ENCODE measurements around the gene TRIM24. TPM values are rescaled to one million over a fixed set of nuclear protein-coding genes. Genes with fewer than 3 reads are reported as not detected.

TRIM24 gene
- total RNA-seq, 3 donors from 2014 or later: 13.6 to 15.3 (median 14.1) TPM

DNA sequence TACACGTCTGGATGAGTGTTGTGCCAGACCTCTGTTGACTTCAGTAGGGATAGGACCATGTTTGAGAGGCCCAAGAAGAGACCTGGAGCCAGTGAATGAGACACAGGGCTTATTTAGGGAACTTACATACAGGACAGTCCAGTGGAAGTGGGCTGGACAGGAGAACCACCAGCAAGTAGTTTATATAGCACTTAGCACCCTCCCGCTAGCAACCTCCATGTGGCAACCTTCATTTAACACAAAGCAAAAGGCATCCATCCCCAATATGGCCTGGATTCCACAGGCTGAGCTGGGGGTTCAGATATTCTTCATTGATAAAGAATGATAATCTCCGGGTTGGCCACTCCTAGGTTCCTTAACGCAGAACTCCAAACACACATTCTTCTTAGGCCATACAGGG lies 93.7 kb downstream of the TRIM24 start:
- no peak overlapping the region for H3K4me3 Mint-ChIP-seq
- H3K27me3 Mint-ChIP-seq (ENCODE audit: low read depth): no peaks in the 10 kb centered on the region
- H3K4me1 Mint-ChIP-seq (ENCODE audit: low read depth): no peaks in the 10 kb centered on the region
- peaks cover 86% of the 10 kb centered on the region for H3K36me3 Mint-ChIP-seq (ENCODE audit: insufficient read depth)
- peaks cover 35% of the 10 kb centered on the region for H3K9me3 Mint-ChIP-seq
- ATAC-seq: no peak
- no peak for DNase-seq

DNA sequence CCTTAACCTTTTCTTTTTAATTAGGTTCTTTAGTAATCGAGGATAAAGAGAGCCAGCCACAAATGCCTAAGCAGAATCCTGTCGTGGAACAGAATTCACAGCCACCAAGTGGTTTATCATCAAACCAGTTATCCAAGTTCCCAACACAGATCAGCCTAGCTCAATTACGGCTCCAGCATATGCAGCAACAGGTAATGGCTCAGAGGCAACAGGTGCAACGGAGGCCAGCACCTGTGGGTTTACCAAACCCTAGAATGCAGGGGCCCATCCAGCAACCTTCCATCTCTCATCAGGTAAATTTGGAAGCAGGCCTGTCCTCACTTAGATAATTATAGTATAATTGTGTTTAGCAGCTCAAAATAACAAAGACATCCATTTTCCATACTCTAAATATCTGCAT lies 94.6 kb downstream of the TRIM24 start:
- no peak overlapping the region for H3K4me3 Mint-ChIP-seq
- ATAC-seq: no peak
- H3K36me3 Mint-ChIP-seq (ENCODE audit: insufficient read depth): peaks cover 85% of the 10 kb centered on the region
- H3K9me3 Mint-ChIP-seq: peaks cover 36% of the 10 kb centered on the region
- no peaks in the 10 kb centered on the region for H3K4me1 Mint-ChIP-seq (ENCODE audit: low read depth)
- H3K27me3 Mint-ChIP-seq (ENCODE audit: low read depth): no peaks in the 10 kb centered on the region
- no peak for DNase-seq

DNA sequence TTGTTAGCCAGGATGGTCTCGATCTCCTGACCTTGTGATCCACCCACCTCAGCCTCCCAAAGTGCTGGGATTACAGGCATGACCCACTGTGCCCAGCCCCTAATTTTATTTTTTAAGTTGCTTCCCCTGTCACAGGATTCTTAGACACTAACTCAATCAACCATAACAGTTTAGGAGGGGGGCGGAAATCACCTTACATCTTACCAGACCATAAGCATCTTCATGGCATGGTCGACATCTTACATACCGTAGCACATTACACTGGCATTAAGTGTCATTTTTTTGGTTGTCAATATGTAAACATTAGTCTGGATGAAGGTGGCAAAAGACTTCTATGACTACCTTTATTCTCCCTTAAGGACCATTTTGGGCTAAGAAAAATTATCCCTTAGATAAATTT lies 95.6 kb downstream of the TRIM24 start:
- H3K4me1 Mint-ChIP-seq (ENCODE audit: low read depth): no peaks in the 10 kb centered on the region
- peaks cover 38% of the 10 kb centered on the region for H3K9me3 Mint-ChIP-seq
- ATAC-seq (no peak), DNase-seq (no peak)
- no peak overlapping the region for H3K4me3 Mint-ChIP-seq
- H3K36me3 Mint-ChIP-seq (ENCODE audit: insufficient read depth): peaks cover 86% of the 10 kb centered on the region
- no peaks in the 10 kb centered on the region for H3K27me3 Mint-ChIP-seq (ENCODE audit: low read depth)

DNA sequence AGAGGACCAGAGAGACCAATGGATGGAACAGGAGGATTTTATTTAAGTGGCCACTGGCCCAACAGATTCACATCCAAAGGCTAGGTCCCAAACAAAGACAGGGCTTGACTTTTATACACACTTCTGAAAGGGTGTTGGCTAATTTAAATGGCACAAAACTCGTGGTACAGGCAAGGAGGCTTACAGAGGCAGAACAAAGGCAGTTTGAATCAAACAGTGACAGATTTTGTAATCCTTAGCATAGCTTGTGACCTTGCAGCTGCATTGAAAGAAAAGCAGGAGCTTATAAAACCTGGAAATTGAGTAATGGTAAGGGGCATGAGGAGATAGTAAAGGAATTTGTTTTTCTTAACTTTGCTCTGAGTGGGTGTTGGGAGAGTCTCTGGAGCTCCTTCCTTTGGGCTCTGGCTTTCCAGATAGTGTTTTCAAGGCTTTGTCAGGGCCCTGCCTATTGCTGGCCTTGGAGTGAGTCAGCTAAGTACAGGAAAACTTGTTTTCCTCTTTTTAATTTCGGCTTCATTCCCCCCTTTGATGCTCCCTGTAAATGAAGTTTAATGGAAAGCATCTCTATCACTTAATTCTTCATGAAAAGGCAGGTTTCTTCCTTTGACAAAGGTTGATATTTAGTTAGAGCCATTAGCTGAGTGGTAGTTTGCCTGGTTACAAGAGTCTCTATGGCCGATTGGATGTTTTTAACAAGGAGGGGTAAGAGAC lies 96.9 kb downstream of the TRIM24 start:
- DNase-seq (no peak), ATAC-seq (no peak)
- H3K4me1 Mint-ChIP-seq (ENCODE audit: low read depth): no peaks in the 10 kb centered on the region
- peaks cover 41% of the 10 kb centered on the region for H3K9me3 Mint-ChIP-seq
- H3K27me3 Mint-ChIP-seq (ENCODE audit: low read depth): no peaks in the 10 kb centered on the region
- no peak overlapping the region for H3K4me3 Mint-ChIP-seq
- peaks cover 89% of the 10 kb centered on the region for H3K36me3 Mint-ChIP-seq (ENCODE audit: insufficient read depth)

DNA sequence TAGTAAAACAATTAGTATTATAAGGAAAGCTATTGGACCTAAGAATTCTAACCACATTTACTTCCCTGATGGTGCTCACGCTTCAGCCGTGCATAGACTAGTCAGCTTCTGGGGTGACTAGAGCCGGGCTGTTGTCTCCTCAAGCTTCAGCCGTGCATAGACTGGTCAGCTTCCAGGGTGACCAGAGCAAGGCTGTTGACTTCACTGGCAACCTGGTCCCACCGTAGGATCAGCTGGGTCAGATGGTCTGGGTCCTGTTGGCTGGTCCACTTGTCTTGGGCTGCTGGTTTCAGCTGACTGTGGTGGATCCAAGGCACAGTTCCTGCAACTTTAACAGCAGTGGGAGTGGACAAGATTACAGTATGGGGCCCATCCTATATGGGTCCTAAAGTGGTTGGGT lies 99.4 kb downstream of the TRIM24 start:
- Mint-ChIP-seq H3K27me3 (ENCODE audit: low read depth) (no peaks in the 10 kb centered on the region), H3K4me3 (no peak overlapping the region), H3K4me1 (ENCODE audit: low read depth) (no peaks in the 10 kb centered on the region), H3K36me3 (ENCODE audit: insufficient read depth) (peaks cover 87% of the 10 kb centered on the region), H3K9me3 (peaks cover 51% of the 10 kb centered on the region)
- DNase-seq: no peak
- ATAC-seq: no peak

DNA sequence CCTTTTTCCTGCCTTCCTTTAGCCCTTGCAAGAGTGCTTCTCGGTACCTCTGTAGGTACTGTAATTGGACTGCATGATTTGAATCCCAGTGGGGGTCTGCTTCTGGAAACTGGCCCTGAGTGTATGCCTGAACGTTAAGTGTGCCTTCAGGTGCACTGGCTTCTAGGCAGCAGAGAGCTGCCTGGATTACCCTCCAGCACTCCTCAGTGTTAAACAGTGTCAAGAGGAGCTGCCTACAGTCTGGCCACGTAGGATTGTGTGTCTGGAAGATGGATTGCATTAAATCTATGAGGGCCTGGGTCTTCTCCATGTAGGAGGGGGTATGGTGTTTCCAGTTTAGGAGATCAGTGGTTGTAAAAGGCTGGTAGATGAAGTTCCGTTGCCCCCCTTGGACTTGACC lies 103.7 kb downstream of the TRIM24 start:
- DNase-seq (no peak), ATAC-seq (no peak)
- H3K4me1 Mint-ChIP-seq (ENCODE audit: low read depth): no peaks in the 10 kb centered on the region
- peaks cover 72% of the 10 kb centered on the region for H3K36me3 Mint-ChIP-seq (ENCODE audit: insufficient read depth)
- H3K4me3 Mint-ChIP-seq: no peak overlapping the region
- peaks cover 48% of the 10 kb centered on the region for H3K9me3 Mint-ChIP-seq
- H3K27me3 Mint-ChIP-seq (ENCODE audit: low read depth): no peaks in the 10 kb centered on the region

DNA sequence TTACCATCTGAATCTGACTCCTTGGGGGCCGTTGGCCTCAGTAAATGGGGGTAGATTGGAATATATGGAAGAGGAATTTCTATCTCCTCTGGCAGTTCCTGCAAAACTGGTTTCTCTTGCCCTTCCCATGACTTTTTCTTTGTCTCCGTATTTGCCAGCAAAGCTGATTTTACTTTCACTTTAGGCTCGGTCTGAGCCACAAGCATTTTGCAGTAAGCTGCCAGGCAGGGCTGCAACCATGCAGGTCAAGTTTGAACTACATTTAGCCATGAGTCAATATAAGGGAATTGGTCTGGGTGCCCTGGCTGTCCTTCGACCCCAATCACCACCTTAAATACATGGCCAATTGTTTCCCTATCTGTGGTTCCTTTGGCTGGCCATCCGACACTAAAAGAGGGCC lies 104.3 kb downstream of the TRIM24 start:
- DNase-seq (no peak), ATAC-seq (no peak)
- Mint-ChIP-seq H3K9me3 (peaks cover 44% of the 10 kb centered on the region), H3K4me3 (no peak overlapping the region), H3K36me3 (ENCODE audit: insufficient read depth) (peaks cover 74% of the 10 kb centered on the region), H3K27me3 (ENCODE audit: low read depth) (no peaks in the 10 kb centered on the region), H3K4me1 (ENCODE audit: low read depth) (no peaks in the 10 kb centered on the region)

DNA sequence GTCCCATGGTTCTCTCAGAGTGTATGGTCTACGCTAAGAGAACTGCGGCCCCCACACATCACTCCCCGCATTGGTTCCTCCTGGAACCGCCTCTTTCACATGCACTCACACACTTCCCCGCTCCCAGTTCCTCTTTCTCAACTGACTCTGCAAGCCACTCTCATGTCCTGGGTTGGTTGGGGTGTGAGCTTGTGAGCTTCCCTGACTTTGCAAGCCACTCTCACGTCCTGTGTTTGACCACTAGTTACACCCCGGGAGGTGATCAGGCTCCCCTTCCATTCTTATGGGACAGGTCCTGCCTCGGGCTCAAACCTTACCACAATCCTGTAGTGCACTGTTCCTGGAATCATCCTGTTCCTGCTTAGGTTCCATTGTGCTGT lies 105.0 kb downstream of the TRIM24 start:
- DNase-seq: no peak
- Mint-ChIP-seq H3K27me3 (ENCODE audit: low read depth) (no peaks in the 10 kb centered on the region), H3K4me3 (no peak overlapping the region), H3K4me1 (ENCODE audit: low read depth) (no peaks in the 10 kb centered on the region), H3K9me3 (peaks cover 38% of the 10 kb centered on the region), H3K36me3 (ENCODE audit: insufficient read depth) (peaks cover 69% of the 10 kb centered on the region)
- ATAC-seq: no peak

DNA sequence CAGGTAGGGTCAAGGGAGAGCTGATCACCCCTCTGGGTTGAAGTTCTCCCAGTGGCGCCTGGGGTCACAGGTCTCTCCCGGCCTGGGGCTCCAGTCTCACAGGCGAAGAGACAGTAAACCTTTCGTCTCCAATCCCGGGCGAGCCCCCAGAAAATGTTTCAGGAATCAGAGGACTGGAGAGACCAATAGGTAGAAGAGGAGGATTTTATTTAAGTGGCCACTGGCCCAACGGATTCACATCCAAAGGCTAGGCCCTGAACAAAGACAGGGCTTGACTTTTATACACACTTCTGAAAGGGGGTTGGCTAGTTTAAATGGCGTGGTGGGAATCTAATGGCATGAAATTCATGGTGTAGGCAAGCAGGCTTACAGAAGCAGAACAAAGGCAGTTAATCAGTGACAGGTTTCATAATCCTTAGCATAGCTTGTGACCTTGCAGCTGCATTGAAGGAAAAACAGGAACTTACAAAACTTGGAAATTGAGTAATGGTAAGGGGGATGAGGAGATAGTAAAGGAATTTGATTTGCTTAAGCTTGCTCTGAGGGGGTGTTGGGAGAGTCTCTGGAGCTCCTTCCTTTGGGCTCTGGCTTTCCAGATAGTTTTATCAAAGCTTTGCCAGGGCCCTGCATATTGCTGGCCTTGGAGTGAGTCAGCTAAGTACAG lies 105.5 kb downstream of the TRIM24 start:
- H3K4me1 Mint-ChIP-seq (ENCODE audit: low read depth): no peaks in the 10 kb centered on the region
- no peaks in the 10 kb centered on the region for H3K27me3 Mint-ChIP-seq (ENCODE audit: low read depth)
- H3K36me3 Mint-ChIP-seq (ENCODE audit: insufficient read depth): peaks cover 69% of the 10 kb centered on the region
- no peak for ATAC-seq
- DNase-seq: no peak
- H3K9me3 Mint-ChIP-seq: peaks cover 34% of the 10 kb centered on the region
- no peak overlapping the region for H3K4me3 Mint-ChIP-seq

DNA sequence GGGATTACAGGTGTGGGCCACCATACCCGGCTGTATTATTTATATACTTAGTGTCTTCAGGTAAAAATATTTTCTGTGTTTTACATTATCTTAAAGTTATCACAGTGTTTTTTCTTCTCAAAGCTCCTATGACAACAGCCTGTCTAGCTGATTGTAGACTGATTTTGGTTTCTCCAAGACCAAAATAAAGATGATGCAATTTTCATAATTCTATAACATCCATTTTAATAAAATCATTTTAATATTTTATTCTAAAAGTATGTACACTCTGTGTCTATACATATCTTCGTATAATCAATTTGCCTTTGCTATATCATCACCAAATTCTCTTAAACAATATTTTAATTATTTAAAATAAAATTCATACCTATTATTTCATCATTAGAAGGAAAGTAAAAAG lies 108.6 kb downstream of the TRIM24 start:
- H3K9me3 Mint-ChIP-seq: peaks cover 22% of the 10 kb centered on the region
- no peaks in the 10 kb centered on the region for H3K27me3 Mint-ChIP-seq (ENCODE audit: low read depth)
- no peak for DNase-seq
- ATAC-seq: no peak
- H3K4me1 Mint-ChIP-seq (ENCODE audit: low read depth): no peaks in the 10 kb centered on the region
- H3K4me3 Mint-ChIP-seq: no peak overlapping the region
- H3K36me3 Mint-ChIP-seq (ENCODE audit: insufficient read depth): peaks cover 62% of the 10 kb centered on the region

DNA sequence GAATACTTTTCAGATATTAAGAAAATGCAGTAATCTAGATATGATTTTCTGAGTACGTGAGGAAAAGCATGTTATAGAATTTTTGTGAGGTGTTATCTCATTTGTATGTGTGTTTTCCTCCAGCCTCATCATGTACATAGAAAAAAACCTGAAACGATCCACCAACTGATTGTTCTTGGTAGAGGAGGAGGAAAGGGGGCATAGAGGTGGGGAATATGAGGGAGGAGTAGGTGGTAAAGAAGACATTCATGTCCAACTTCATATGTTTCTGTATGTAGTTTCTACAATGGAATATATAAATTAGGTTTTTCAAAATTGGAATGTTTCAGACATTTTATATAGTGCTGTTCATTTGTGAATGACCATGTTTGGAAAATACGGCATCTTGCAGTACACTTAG lies 109.4 kb downstream of the TRIM24 start:
- Mint-ChIP-seq H3K27me3 (ENCODE audit: low read depth) (no peaks in the 10 kb centered on the region), H3K4me1 (ENCODE audit: low read depth) (no peaks in the 10 kb centered on the region), H3K36me3 (ENCODE audit: insufficient read depth) (peaks cover 61% of the 10 kb centered on the region), H3K4me3 (no peak overlapping the region), H3K9me3 (peaks cover 15% of the 10 kb centered on the region)
- DNase-seq (no peak), ATAC-seq (no peak)

DNA sequence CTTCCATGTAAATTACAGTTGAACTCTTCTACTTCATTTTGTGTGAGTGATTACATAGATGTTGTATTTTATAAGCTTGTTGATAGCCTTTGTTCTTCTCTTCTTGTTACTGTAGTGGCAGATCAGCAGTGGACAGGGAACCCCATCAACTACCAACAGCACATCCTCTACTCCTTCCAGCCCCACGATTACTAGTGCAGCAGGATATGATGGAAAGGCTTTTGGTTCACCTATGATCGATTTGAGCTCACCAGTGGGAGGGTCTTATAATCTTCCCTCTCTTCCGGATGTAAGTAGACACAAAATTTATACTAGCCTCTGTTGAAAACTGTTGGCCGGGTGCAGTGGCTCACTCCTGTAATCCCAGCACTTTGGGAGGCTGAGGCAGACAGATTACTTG lies 110.7 kb downstream of the TRIM24 start:
- Mint-ChIP-seq H3K4me3 (no peak overlapping the region), H3K4me1 (ENCODE audit: low read depth) (no peaks in the 10 kb centered on the region), H3K27me3 (ENCODE audit: low read depth) (no peaks in the 10 kb centered on the region), H3K9me3 (peaks cover 2% of the 10 kb centered on the region), H3K36me3 (ENCODE audit: insufficient read depth) (peaks cover 51% of the 10 kb centered on the region)
- ATAC-seq: no peak
- no peak for DNase-seq

DNA sequence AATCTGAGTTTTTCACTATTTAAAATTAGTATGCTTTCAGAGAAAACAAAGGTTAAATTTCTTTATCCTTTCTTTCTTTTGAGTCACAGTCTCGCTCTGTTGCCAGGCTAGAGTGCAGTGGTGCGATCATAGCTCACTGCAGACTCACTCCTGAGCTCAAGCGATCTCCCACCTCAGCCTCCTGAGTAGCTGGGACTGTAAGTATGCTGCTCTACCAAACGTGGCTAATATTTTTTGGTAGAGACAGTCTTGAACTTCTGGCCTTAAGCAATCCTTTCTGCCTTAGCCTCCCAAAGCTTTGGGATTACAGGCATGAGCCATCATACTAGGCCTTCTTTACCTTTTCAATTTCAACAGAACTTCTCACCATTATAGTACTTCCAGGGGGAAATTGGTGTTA lies 113.7 kb downstream of the TRIM24 start:
- peaks cover 49% of the 10 kb centered on the region for H3K36me3 Mint-ChIP-seq (ENCODE audit: insufficient read depth)
- no peaks in the 10 kb centered on the region for H3K27me3 Mint-ChIP-seq (ENCODE audit: low read depth)

DNA sequence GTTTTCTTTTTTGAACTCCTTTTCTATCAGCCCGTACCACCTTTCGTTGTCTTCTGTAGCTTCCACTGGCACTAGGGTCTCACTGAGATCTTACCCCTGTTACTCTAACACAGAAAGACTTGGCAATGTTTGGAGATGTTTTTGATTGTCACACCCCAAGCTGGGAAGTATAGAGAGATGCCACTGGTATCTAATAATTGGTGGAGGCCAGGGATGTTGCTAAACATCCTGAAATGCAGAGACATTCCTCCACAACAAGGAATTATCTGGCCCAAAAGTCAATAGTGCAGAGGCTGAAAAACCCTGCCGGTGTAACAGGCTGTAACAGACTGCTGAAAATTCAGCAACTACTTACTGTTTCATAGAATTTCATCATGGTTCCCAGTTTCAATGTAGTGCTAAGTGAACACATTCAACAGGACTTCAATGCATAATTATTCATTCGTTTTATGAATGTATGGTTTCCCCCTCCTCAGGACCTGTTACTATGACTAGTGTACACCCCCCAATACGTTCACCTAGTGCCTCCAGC lies 115.9 kb downstream of the TRIM24 start:
- DNase-seq (no peak), ATAC-seq (no peak)
- Mint-ChIP-seq H3K4me3 (no peak overlapping the region), H3K27me3 (ENCODE audit: low read depth) (no peaks in the 10 kb centered on the region), H3K9me3 (no peaks in the 10 kb centered on the region), H3K4me1 (ENCODE audit: low read depth) (no peaks in the 10 kb centered on the region), H3K36me3 (ENCODE audit: insufficient read depth) (peaks cover 52% of the 10 kb centered on the region)

More for the DNA sequence above, 113.7 kb downstream of the TRIM24 start:
- Mint-ChIP-seq H3K4me1 (ENCODE audit: low read depth) (no peaks in the 10 kb centered on the region), H3K9me3 (no peaks in the 10 kb centered on the region), H3K4me3 (no peak overlapping the region)
- DNase-seq (no peak), ATAC-seq (no peak)

DNA sequence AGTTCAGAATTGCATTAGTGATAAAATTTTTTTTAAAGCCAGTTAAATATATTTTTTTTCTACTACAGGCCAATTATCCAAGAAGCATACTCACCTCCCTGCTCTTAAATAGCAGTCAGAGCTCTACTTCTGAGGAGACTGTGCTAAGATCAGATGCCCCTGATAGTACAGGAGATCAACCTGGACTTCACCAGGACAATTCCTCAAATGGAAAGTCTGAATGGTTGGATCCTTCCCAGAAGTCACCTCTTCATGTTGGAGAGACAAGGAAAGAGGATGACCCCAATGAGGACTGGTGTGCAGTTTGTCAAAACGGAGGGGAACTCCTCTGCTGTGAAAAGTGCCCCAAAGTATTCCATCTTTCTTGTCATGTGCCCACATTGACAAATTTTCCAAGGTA lies 119.1 kb downstream of the TRIM24 start:
- H3K27me3 Mint-ChIP-seq (ENCODE audit: low read depth): no peaks in the 10 kb centered on the region
- no peaks in the 10 kb centered on the region for H3K9me3 Mint-ChIP-seq
- no peaks in the 10 kb centered on the region for H3K4me1 Mint-ChIP-seq (ENCODE audit: low read depth)
- ATAC-seq (no peak), DNase-seq (no peak)
- H3K36me3 Mint-ChIP-seq (ENCODE audit: insufficient read depth): peaks cover 53% of the 10 kb centered on the region
- no peak overlapping the region for H3K4me3 Mint-ChIP-seq
